ENCODE results near the gene PROK1.
A peak's percentile ranks its signal among the peaks of the same experiment; 100 is the strongest.
"Not testable (repeated sequence)": the region's sequence is repeated elsewhere in the genome, so short reads cannot be mapped to it uniquely, and the experiment has no call there.

Gene PROK1

DNA sequence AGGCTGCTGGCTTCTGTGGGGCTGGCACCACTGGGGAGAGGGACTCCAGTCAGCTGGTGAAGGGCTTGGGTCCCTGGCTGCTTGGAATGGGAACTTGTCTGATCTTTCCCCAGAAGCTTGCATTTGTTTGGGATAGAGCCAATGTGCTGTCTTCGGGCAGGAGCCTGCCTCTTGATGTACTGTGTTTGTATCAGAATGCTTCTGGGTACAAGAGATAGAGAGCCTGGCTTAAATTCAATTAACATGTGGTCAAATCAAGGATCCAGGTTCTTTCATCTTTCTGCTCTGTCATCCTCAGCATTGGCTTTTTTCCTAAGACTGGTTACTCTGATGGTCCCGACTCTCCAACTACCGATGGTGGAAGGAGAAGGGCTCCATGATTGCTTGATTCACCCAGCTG lies 16.0 kb upstream of the PROK1 start:
- no peak for DNase-seq

DNA sequence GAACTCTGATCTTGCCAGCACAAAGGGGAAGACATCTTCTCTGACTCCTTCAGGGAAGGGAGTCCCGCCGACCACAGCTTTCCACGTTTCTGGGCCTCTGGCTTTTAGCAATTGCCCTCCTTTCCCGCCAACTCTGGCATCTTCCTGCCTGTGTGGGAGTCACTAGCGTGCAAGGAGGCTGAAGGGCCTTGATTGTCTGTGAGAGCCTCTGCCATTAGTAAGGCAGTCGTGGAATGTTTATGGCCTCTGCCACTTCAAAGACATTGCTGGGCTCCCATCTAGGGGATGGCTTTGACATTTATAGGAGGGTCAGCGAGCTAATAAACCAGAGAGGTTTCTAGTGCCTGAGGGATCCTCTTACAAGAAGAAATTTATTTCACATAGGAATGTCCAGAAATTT lies 14.3 kb upstream of the PROK1 start:
- no peak for DNase-seq

DNA sequence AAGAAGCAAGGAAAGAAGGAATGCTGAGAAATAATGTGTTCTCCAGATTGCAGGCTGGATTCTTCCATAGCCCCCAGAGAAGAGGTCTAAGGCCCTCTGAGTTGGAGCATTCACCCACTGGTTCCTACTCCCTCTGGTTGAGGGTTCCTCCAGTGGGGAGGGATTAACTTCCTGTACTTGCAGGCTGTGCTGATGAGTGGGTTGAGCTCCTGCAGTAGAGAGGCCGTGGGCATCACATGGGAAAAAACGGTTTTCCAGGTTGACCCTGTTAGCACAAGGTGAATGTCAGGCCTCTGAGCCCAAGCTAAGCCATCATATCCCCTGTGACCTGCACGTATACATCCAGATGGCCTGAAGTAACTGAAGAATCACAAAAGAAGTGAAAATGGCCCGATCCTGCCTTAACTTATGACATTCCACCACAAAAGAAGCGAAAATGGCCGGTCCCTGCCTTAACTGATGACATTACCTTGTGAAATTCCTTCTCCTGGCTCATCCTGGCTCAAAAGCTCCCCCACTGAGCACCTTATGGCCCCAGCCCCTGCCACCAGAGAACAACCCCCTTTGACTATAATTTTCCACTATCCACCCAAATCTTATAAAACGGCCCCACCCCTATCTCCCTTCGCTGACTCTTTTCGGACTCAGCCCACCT lies 13.2 kb upstream of the PROK1 start:
- DNase-seq: not testable (repeated sequence)

DNA sequence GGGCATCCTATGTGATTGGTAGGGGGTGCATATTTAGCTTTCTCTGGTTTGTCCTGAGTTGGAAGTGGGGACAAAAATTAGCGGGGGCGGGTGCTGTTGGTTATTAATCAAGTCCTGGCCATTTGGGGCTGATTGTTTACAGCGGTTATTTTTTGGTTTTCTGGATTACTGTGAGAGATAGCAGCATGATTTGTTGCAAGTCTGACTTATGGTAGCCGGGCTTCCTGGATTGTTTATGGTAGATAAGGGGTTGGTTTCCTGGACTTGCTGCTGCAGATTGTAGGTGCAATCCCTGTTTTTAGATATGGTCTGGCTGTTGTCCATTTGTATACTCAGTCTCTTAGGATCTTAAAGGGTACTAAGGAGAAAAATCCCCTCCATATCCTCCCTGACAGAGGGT lies 12.1 kb upstream of the PROK1 start:
- no peak for DNase-seq

DNA sequence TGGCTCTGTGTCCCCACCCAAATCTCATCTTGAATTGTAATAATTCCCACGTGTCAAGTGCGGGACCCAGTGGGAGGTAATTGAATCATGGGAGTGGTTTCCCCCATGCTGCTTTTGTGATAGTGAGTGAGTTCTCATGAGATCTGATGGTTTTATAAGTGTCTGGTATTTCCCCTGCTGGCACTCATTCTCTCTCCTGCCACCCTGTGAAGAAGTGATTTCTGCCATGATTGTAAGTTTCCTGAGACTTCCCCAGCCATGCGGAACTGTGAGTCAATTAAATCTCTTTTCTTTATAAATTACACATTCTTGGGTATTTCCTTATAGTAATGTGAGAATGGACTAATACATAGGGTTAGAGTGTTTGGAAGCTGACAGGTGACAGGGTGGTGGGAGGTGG lies 11.1 kb upstream of the PROK1 start:
- not testable (repeated sequence) for DNase-seq

DNA sequence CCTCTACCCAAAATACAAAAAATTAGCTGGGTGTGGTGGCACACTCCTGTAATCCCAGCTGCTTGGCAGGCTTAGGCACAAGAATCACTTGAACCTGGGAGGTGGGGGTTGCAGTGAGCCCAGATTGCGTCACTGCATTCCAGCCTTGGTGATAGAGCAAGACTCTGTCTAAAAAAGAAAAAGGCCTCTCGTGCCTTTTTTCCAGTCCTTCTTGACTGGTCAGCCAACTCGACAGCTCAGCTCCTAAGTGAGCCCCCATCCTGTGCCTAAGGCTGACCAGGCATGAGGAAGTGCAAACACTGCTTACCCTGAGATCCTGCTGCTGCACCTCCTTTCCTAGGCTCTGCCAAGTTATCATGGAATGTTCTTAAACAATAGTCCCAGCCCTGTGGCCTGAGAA lies 10.1 kb upstream of the PROK1 start:
- no peak for DNase-seq

DNA sequence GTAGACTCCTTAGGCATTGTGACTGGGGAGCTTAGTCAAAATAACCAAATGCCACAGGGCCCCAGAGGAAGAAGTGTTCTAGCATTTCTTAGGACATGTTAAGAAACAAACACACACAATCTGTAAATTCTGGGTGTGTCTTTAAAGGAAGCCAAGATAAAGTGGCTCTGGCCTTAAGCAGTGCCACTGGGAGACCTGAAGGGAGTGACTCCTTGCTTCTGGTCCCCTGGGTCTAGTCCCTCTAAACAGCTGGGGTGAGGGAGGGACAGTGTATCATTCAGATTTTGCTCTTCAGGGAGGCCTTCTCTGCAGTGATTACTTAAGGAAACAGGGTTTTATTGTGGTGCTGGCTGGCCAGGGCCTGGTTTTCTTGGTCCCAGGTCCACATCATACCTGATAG lies 9.1 kb upstream of the PROK1 start:
- no peak for DNase-seq

DNA sequence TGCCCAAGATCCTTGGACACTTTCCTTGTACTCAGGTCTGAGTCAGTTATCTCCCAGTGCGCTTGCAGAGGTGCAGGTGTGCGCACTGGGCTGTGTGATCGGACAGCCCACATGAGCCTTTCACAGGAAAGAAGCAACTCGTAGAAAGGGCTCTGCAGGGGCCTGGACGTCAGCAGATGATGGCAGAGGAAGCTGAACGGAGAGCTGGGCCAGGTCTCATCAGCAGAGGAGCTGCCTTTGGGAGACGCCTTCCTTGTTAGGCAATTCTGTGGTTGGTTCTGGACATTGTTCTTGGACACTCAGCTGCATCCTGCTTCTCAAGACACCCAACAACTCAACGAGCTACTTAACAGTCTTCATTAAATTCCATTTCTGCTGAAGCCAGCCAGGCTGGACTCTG lies 7.5 kb upstream of the PROK1 start:
- no peak for DNase-seq

DNA sequence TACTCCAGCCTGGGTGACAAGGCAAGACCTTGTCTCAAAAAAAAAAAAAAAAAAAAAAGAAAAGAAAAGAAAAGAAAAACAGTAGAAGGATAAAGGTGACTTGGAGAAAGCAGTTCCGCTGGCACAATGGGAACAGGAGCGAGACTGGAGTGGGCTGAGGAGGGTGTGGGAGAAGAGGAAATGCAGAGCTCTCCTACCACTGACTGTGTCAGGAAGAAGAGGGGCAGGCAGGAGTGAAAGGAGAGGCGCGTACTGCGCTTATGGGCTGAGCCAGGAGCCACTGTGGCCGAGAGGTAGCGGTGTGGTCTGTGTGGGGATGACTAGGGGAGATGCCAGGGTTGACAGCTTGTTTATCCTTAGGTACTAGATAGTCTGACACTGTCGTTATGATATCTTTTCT lies 6.4 kb upstream of the PROK1 start:
- DNase-seq: no peak

DNA sequence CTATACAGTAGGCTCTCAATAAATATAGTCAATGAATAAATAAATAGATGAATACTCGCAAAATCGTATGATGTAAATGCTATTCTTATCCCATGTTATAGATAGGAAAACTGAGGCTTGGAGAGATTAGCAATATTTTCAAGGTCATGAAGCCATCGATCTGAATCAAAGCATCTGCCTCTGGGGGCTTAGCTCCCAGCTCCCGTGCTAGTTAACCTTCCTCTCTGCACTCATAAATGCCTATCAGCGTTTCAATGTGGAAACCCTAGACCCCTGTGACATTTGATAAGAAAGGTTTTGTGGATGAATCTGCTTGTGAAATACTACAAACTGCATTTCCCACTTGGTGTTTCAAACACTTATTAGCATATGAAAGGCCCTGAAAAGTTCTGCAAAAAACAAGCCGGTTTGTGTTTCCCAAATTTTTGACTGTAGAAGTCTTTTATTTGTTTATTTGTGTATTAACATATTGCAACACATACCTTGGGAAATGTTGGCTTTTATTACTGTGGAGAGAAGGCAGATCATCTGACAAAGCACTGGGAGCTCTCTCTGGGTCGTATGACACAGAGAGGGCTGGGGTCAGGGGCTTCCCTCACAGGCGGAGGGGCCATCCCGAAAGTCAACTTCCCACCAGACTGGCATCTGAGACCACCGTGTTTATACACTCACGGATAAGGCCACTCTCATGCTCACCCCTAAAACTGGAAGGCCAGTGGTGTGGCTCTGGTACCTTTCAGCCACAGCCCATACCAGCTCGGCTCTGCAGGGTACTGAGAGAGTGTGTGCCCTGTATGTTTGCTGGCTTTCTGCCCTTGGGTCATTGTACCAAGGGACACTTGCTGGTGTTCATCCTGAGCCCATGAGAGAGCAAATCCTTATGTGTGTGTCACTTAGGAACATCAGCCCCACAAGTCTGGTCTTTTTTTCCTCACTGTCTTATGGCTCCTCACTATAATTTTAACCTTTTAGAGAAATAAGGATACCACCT lies 993 bp upstream of the PROK1 start:
- no peak for DNase-seq

DNA sequence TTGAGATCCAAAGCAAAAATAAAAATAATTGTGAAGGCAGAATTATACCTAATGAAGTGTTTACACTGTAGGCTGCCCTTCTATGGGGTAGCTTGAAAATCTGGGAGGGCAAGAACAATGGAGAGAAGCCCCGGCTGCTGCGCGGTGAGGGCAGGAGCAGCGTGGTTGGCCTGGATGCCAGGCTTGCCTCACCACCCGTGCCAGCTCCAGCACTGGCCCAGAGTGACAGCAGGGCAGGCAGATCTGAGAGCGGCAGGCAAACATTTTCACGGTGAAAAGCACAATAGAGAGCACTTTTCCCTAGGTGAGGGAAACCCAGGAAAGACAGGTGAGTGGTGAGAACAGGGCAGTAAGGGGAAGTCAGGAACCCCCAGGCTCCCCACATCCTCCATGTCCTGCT lies 1.4 kb downstream of the PROK1 start:
- no peak for DNase-seq

DNA sequence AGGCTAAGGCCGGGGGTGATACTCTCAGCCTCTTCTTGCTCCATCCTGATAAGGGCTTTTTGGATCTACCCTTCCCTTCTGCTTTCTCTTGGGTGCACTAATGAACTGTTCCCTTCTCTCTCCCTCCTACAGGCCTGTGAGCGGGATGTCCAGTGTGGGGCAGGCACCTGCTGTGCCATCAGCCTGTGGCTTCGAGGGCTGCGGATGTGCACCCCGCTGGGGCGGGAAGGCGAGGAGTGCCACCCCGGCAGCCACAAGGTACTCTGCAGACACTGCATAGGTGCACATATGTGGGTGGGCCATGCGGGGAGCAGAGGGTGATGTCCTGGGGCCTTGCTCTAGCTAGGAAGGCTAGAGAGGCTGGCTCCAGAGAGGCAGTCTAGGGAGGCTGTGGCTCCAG lies 2.9 kb downstream of the PROK1 start:
- DNase-seq: no peak

DNA sequence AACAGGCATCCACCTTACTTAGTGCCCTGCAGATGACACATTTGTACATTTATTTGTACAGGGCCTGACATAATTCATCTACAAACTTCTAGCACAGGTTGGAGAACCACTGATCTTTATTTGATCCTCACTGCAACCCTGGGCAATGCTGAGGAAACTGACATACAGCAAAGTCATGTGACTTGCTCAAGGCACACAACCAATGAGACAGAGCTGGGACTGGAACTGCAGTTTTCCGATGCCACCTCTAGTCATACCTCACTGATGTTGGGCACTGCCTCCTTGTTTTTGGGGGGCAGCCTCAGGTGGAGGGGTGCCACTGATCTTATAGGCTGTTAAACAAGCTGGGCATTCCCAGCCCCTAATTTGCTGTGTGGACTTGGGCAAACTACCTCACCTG lies 3.4 kb downstream of the PROK1 start:
- DNase-seq: no peak

DNA sequence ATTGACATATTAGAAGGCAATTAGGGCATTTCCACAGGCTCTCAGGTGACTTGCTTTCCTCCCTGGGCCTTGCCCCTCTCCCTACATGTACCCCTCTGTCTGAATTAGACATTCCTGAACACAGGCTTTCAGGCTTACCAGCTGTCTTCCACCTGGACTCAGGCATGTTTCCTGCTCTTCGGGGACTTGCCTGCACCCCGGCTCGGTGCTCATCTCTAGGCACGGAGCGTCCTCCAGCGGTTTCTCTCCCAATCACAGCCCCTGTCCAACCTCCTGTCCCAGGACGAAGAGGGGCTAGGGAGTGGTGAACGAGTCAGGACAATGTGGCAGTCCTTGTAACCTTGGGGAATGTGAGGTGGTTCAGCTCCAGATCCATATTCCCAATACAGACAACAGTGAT lies 4.2 kb downstream of the PROK1 start:
- no peak for DNase-seq

DNA sequence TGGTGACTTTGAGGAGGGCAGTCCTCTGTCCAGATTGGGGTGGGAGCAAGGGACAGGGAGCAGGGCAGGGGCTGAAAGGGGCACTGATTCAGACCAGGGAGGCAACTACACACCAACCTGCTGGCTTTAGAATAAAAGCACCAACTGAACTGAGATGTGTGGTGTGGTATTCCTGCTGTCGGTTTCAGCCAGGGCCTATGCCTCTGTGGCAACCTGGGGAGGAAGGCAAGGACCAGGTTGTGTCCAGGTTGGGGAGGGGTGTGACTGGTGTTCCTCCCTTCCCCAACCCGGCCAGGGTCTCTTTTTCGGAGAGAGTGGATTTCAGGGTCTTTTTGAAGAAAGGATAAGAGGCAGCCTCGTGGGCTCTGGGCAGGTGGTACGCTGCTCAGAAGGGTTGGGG lies 6.3 kb downstream of the PROK1 start:
- DNase-seq: no peak

DNA sequence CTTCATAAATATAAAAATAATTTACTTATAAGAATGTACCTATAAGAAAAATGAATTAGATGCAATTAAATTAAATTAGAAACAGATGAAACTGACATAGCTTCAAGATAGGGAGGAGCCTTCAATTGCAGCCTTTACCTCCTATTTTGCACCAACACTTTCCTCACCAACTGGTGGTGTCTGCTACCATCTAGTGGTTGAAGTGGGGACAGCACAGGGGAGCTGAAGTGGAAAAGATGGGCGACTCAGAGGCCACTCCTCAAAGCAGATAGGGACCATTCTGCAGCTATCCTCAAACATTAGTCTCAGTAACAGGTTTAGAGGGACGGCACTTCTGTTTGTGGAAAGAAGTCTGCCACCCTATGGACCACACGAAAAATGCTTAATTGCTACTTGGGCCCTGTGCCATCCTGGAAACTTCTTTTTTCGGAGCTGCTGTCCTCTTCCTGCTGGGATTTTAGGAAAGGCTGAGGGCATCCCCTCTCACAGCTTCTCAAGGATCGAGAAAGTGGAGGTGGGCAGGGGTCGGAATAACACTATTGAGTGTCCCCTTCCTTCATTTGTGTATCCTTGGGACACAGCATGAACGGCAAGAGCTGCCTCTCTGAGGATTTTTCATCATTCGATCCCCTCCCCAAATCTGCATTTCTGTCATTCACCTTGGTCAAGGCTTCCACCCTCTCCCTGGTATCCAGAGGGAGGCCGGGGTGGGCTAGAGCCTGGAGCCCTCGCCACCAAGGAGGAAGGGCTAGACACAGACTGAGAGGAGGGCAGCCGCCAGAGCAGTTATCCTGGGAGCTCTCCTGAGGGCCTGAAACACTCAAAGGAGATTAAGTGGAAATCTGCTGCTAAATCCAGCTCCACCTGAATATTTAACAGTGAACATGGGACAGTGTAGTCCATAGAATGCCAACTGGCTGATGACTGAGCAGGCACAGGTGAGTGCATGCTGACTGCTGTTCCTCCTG lies 9.6 kb downstream of the PROK1 start:
- peak; percentile 79 to 84 for DNase-seq

DNA sequence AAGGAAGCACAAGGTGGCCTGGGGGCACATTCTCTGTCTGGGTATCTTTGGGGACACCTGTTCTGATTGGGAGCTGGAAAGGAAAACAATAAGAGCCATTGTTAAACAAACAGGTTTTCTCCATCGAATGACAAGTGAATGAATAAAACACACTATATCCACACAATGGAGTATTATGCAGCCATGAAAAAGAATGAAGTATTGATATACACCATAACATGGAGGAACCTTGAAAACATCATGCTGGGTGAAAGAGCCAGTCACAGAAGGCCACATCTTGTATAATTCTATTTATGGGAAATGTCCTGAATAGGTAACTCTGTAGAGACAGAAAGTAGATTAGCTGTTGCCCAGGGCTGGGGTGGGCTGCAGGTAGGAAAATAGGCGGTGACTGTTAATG lies 11.1 kb downstream of the PROK1 start:
- no peak for DNase-seq

DNA sequence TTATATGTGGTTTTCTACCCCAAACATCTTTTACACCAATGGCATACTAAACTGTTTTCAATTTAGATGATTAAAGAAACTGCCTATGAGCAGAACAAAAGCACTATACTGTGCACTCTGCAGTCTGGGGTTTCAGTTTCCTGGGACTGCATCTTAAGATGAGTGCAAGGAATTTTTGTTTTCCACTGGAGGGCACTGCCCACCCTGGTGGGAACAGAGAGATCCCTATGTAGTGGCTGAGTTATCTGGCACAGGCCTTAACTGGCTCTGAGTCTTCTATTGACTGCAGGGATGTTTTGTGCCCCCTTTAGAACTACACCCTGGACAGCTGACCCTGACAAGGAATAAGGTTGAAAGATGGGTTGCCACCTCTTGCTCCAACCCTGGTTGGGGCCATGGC lies 12.0 kb downstream of the PROK1 start:
- DNase-seq: no peak

DNA sequence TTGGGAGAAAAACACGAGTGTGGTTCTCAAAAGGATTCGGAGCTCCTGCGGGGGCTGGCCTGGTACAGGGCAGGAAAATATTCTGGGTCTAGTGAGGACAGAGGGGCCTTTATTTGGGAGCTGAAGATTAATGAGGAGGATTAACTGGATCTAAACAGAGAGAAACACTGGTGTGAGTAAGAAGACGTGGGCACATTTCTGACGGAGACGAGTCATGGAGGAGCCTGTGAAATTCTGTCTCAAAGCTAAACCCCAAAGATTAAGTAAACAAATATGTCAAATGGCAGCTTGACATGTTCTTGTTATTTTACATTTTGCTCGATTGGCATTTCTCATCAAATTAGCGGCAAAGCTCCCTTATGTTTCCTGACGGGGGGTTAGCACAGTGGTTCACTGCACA lies 12.8 kb downstream of the PROK1 start:
- DNase-seq: no peak

DNA sequence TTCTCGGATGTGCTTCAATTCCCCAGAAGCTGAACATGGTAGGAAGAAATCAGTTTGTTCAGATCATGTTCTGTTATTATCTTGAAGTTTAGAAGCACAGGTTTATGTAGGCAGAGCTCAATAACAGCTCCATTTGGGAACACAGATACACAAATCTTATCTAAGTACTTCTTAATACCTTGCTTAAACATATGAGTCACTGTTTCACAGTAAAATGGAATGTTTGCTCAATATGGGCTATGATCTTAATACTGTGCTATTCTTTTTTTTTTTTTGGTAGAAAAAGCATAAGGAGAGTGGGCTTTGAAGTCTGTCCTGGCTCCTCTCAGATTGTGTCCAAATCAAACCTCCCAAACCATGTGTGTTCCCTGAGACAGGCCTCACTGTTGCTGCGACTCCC lies 13.4 kb downstream of the PROK1 start:
- no peak for DNase-seq

DNA sequence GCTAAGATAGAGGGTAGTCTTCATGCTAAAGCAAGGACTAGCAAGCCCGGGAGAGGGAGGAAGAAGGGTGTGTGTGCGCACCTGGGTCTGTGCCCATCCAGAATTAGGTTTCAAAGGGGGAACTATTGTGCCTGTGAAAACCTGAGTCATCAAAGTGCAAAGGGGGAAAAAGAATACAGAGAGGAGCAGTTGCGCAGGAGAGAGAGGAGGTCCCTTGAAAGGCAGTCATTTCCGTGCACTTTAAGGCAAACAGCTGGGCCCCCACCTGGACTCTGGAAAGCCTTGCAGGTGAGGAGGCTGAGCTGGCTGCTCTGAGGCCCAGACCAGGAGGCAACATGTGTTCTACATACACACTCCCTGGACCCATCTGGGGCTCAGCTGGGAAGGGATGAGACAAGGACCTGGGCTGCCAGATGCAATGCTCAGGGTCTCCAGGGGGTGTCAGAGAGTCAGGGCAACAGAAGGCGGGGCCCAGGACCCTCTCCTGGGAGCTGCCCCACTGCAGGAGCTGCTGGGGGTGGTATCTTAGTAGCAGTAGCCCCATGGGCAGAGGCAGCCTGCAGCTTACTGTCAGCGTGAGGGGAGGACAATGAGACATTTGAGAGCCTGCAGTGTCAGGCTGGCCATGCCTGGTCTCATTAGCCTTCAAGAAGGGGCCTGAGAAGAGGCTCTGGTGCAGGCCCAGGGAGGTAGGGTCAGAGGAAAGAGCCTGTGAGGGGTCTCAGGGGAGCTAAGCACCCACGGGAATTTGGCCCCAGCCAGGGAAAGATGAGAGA lies 14.3 kb downstream of the PROK1 start:
- DNase-seq: no peak

DNA sequence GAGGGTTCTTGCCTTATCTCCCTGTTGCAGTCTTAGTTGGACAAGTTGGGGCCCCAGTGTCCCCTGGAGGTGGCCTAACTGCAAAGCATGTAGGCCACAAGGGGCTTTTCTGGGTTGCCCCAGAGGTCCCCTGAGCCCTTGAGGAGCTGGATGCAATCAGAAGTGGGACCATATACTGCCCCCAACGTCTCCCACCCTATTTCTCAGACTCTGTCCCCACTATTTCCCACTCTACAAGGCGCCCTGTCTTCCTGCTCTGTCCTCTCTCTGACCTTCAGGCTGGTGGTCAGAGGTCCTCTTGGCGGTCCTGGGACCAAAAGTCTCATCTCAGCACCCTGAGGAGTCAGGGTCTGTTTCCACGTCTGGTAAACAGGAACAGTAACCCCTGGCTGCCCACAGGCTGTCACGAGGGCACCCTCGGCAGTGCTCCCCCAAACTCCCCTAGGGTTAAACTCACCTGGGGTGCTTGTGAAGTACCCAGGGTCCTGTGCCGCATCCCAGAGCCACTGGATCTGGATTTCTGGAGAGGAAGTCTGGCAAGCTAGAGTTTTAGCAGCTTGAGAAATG lies 14.9 kb downstream of the PROK1 start:
- no peak for DNase-seq

Measured in activated CD4-positive, alpha-beta T cell treated with anti-CD3 and anti-CD28 coated beads, Interleukin-2, amount 50 U/mL, for 4 hours (primary cell).